MM.1S (cell line): ENCODE data around the gene CLDN20.

ENCODE experiments used
- DNase-seq: peaks from one replicate; pipeline ENCODE4 v3.0.0-alpha.2; 2015
- H2AFZ ChIP-seq: fragments of 300-600 bp; sonication (generic); 2 replicates; pipeline ENCODE4 v1.6.0; 2016; ENCODE audit warnings: antibody characterized with exemption, low read length
- H3F3A ChIP-seq: fragments of 300-600 bp; sonication (generic); 2 replicates; pipeline ENCODE4 v1.6.1; 2016; ENCODE audit warnings: mild to moderate bottlenecking, antibody characterized with exemption, low read length, moderate library complexity, mixed read lengths; ENCODE audit not compliant: insufficient read depth
- H3K27ac ChIP-seq: fragments of 300-600 bp; sonication (generic); 2 replicates; pipeline ENCODE4 v1.5.1; 2016; ENCODE audit warnings: mild to moderate bottlenecking, low read length
- H3K27me3 ChIP-seq: fragments of 300-600 bp; sonication (generic); replicated peaks from 2 replicates; pipeline ENCODE4 v1.6.0; 2016; ENCODE audit warnings: low read length; ENCODE audit not compliant: insufficient read depth
- H3K36me3 ChIP-seq: fragments of 300-600 bp; sonication (generic); replicated peaks from 2 replicates; pipeline ENCODE4 v1.6.1; 2016; ENCODE audit warnings: mild to moderate bottlenecking, low read length, mixed read lengths; ENCODE audit not compliant: insufficient read depth
- H3K4me1 ChIP-seq: fragments of 300-600 bp; sonication (generic); 2 replicates; pipeline ENCODE4 v1.6.1; 2016; ENCODE audit warnings: low read length, mixed read lengths
- H3K4me2 ChIP-seq: fragments of 300-600 bp; sonication (generic); 2 replicates; pipeline ENCODE4 v1.6.0; 2016; ENCODE audit warnings: low read depth, low read length
- H3K4me3 ChIP-seq: fragments of 300-600 bp; sonication (generic); 2 replicates; pipeline ENCODE4 v1.5.1; 2016; ENCODE audit warnings: low read length, mixed read lengths
- H3K79me2 ChIP-seq: fragments of 300-600 bp; sonication (generic); 2 replicates; pipeline ENCODE4 v1.6.1; 2016; ENCODE audit warnings: mixed run types, low read length, mixed read lengths
- H3K9ac ChIP-seq: fragments of 300-600 bp; sonication (generic); 2 replicates; pipeline ENCODE4 v1.6.1; 2016; ENCODE audit warnings: low read length, mixed read lengths
- H3K9me2 ChIP-seq: fragments of 300-600 bp; sonication (generic); replicated peaks from 2 replicates; pipeline ENCODE4 v1.6.1; 2016; ENCODE audit warnings: mild to moderate bottlenecking, low read length, mixed read lengths; ENCODE audit not compliant: insufficient read depth
- H3K9me3 ChIP-seq: fragments of 300-600 bp; sonication (generic); replicated peaks from 2 replicates; pipeline ENCODE4 v1.6.1; 2016; ENCODE audit warnings: mild to moderate bottlenecking, low read length, mixed read lengths; ENCODE audit not compliant: insufficient read depth
- H4K20me1 ChIP-seq: fragments of 300-600 bp; sonication (generic); 2 replicates; pipeline ENCODE4 v1.6.1; 2016; ENCODE audit warnings: mild to moderate bottlenecking, low read length, moderate library complexity, mixed read lengths; ENCODE audit not compliant: insufficient read depth
- EZH2 ChIP-seq: fragments of 300-600 bp; sonication (generic); optimal IDR thresholded peaks from 2 replicates; pipeline ENCODE3; 2017; ENCODE audit warnings: low read depth, mild to moderate bottlenecking, antibody characterized with exemption, low read length, mixed read lengths
- EZH2phosphoT487 ChIP-seq: fragments of 300-600 bp; sonication (generic); IDR thresholded peaks from 2 replicates; pipeline ENCODE4 v1.6.1; 2018; ENCODE audit warnings: antibody characterized with exemption, low read length
- TF ChIP-seq, protein P1 (sequence below): fragments of 300-600 bp; sonication (generic); IDR thresholded peaks from 2 replicates; pipeline ENCODE4 v1.5.1; 2016; ENCODE audit warnings: antibody characterized with exemption, low read length, mixed read lengths

The CLDN20 gene

GRCh38 chr6:155313602-155314091, 49.8 kb downstream of the CLDN20 start:
- no peak overlapping the region; the same call in 1 of the 2 replicates for H3K27ac ChIP-seq
- H3K36me3 ChIP-seq, result no peaks in the 10 kb centered on the region
- H3F3A ChIP-seq, result peaks cover 12% of the 10 kb centered on the region
- no peaks in the 10 kb centered on the region for H3K27me3 ChIP-seq
- peak overlapping the region; percentile 71 for H3K9ac ChIP-seq
- peak overlapping the region; percentile 93 for H3K4me3 ChIP-seq
- H3K9me2 ChIP-seq, result no peaks in the 10 kb centered on the region
- H2AFZ ChIP-seq, result peak overlapping the region; percentile 91
- peak overlapping the region; percentile 68 for H3K4me2 ChIP-seq
- peak; percentile 11 for DNase-seq
- H3K9me3 ChIP-seq, result no peaks in the 10 kb centered on the region
- TF ChIP-seq, protein P1, sequence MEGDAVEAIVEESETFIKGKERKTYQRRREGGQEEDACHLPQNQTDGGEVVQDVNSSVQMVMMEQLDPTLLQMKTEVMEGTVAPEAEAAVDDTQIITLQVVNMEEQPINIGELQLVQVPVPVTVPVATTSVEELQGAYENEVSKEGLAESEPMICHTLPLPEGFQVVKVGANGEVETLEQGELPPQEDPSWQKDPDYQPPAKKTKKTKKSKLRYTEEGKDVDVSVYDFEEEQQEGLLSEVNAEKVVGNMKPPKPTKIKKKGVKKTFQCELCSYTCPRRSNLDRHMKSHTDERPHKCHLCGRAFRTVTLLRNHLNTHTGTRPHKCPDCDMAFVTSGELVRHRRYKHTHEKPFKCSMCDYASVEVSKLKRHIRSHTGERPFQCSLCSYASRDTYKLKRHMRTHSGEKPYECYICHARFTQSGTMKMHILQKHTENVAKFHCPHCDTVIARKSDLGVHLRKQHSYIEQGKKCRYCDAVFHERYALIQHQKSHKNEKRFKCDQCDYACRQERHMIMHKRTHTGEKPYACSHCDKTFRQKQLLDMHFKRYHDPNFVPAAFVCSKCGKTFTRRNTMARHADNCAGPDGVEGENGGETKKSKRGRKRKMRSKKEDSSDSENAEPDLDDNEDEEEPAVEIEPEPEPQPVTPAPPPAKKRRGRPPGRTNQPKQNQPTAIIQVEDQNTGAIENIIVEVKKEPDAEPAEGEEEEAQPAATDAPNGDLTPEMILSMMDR, result no peak
- TF ChIP-seq EZH2 (no peak), EZH2phosphoT487 (no peak)
- H4K20me1 ChIP-seq, result no peaks in the 10 kb centered on the region
- no peaks in the 10 kb centered on the region for H3K4me1 ChIP-seq
- no peaks in the 10 kb centered on the region for H3K79me2 ChIP-seq

DNA sequence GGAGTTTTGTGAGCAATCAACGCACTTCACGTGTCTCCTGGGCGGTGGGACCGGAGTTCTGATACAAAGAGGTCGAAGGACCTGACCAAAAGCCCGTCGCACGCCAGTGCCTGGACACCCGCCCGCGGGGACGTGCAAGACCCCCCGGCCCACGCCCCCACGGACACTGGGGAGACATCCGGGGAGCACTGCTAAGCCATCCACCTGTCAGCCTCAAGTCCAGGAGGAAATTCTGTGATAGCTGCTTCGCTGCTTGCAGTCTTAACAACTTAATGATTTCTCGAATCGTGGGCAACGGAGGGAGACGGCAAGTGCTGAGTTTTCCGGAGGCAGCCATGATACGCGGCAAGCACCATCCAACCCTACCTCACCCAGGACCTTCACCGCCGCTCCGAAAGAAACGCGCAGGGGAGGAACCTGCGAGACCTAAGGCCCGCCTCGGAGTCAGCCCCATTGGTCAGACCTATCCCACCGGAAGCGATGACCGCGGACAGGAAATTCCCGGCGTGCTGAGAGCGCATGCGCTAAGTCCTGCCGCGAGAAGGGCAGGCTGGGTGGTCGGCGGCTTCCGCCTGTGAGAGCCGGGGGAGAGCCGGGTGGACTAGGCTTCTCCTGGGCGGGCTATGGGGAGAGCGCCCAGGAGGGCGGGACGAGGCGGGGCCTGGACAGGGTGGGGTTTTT, 50.4 kb downstream of the CLDN20 start, which contains the start of gene TFB1M:
TSS of gene TFB1M (minus strand) at position 393 of the 681 bp plus-strand sequence. CDS start at position 337, 56 bp downstream.
- TF ChIP-seq, protein P1, result no peak
- TF ChIP-seq EZH2, result no peak
- Histone ChIP-seq H3K9ac (peak within 1 kb of the TSS; percentile 71), H3K27ac (peak within 1 kb of the TSS; percentile 80; the same call in 1 of the 2 replicates), H3K9me2 (no peaks in the 10 kb centered on the region), H3F3A (peaks cover 12% of the 10 kb centered on the region), H3K9me3 (no peaks in the 10 kb centered on the region), H2AFZ (peak within 1 kb of the TSS; percentile 91), H3K4me2 (peak within 1 kb of the TSS; percentile 82), H3K4me3 (peak within 1 kb of the TSS; percentile 93), H4K20me1 (no peaks in the 10 kb centered on the region), H3K36me3 (no peaks in the 10 kb centered on the region), H3K79me2 (no peaks in the 10 kb centered on the region), H3K27me3 (no peaks in the 10 kb centered on the region), H3K4me1 (no peaks in the 10 kb centered on the region)
- DNase-seq, result peak; percentile 95

- Histone ChIP-seq H3K27ac (peak overlapping the region; percentile 80; the same call in 1 of the 2 replicates), H3K36me3 (no peaks in the 10 kb centered on the region), H3F3A (peaks cover 17% of the 10 kb centered on the region), H3K4me2 (peak overlapping the region; percentile 82), H3K4me3 (peak overlapping the region; percentile 93), H3K79me2 (no peaks in the 10 kb centered on the region), H3K4me1 (no peaks in the 10 kb centered on the region), H3K27me3 (no peaks in the 10 kb centered on the region), H3K9me2 (no peaks in the 10 kb centered on the region), H4K20me1 (no peaks in the 10 kb centered on the region), H2AFZ (peak overlapping the region; percentile 75), H3K9me3 (no peaks in the 10 kb centered on the region), H3K9ac (peak overlapping the region; percentile 56)
- TF ChIP-seq, protein P1, result no peak
- DNase-seq, result peak; percentile 68
These were observed 51.1 kb downstream of the CLDN20 start for GRCh38 chr6:155314773-155315515.
